IPS-20b (cell line): ENCODE results near the gene IP6K3.

ENCODE experiments used
- H3K27ac ChIP-seq: one replicate; pipeline ENCODE4 v1.5.1; 2013; ENCODE audit warnings: low read length
- H3K27me3 ChIP-seq: 2 replicates; pipeline ENCODE4 v1.6.1; 2013; ENCODE audit warnings: mild to moderate bottlenecking, low read length, inconsistent platforms; ENCODE audit not compliant: insufficient read depth
- H3K36me3 ChIP-seq: 2 replicates; pipeline ENCODE4 v1.6.1; 2013; ENCODE audit warnings: low read depth, mild to moderate bottlenecking, inconsistent platforms, low read length, moderate library complexity; ENCODE audit not compliant: insufficient read depth
- H3K4me1 ChIP-seq: 2 replicates; pipeline ENCODE4 v1.6.1; 2013; ENCODE audit warnings: mild to moderate bottlenecking, control low read depth, inconsistent platforms, low read length, moderate library complexity; ENCODE audit not compliant: insufficient read depth
- H3K4me3 ChIP-seq: 2 replicates; pipeline ENCODE4 v1.5.1; 2013; ENCODE audit warnings: mild to moderate bottlenecking, low read length, inconsistent platforms
- H3K9ac ChIP-seq: 2 replicates; pipeline ENCODE4 v1.6.1; 2013; ENCODE audit warnings: low read depth, mild to moderate bottlenecking, inconsistent platforms, low read length, moderate library complexity
- H3K9me3 ChIP-seq: 2 replicates; pipeline ENCODE4 v1.6.1; 2013; ENCODE audit warnings: mild to moderate bottlenecking, low read depth, low read length, inconsistent platforms; ENCODE audit not compliant: insufficient read depth

Gene IP6K3

GRCh38 chr6:33746651-33747100, at the start of gene IP6K3:
Gene IP6K3, minus strand, starts transcription at chr6:33746905. Its CDS starts 11,429 bp downstream, at chr6:33735476.
- Histone ChIP-seq H3K4me1 (peaks cover 28% of the 10 kb centered on the region), H3K36me3 (no peaks in the 10 kb centered on the region), H3K9me3 (no peaks in the 10 kb centered on the region), H3K9ac (no peak within 1 kb of the TSS; the same call in 1 of the 2 replicates), H3K4me3 (0 out of 2 replicates have a peak within 1 kb of the TSS, but pooled peaks have one; percentile 14), H3K27ac (no peak within 1 kb of the TSS), H3K27me3 (no peaks in the 10 kb centered on the region)

GRCh38 chr6:33794910-33795623, 48.4 kb upstream of the IP6K3 start:
- H3K9ac ChIP-seq: peak overlapping the region; percentile 32; the same call in 1 of the 2 replicates
- H3K27me3 ChIP-seq: no peaks in the 10 kb centered on the region
- H3K4me3 ChIP-seq: no peak overlapping the region
- H3K36me3 ChIP-seq: no peaks in the 10 kb centered on the region
- no peaks in the 10 kb centered on the region for H3K9me3 ChIP-seq
- H3K4me1 ChIP-seq: peaks cover 38% of the 10 kb centered on the region
- H3K27ac ChIP-seq: no peak overlapping the region

- H3K36me3 ChIP-seq: no peaks in the 10 kb centered on the region
- H3K4me3 ChIP-seq: no peak overlapping the region
- H3K9me3 ChIP-seq: no peaks in the 10 kb centered on the region
- peaks cover 47% of the 10 kb centered on the region for H3K4me1 ChIP-seq
- H3K27ac ChIP-seq: no peak overlapping the region
- H3K27me3 ChIP-seq: no peaks in the 10 kb centered on the region
- H3K9ac ChIP-seq: no peak overlapping the region
Observed at GRCh38 chr6:33792981-33793380, 46.3 kb upstream of the IP6K3 start.

GRCh38 chr6:33791620-33792019, 44.9 kb upstream of the IP6K3 start:
- Histone ChIP-seq H3K9me3 (no peaks in the 10 kb centered on the region), H3K27ac (peak overlapping the region; percentile 11), H3K4me3 (no peak overlapping the region; the same call in 1 of the 2 replicates), H3K27me3 (no peaks in the 10 kb centered on the region), H3K36me3 (peaks cover under 1% of the 10 kb centered on the region; the same call in 1 of the 2 replicates), H3K4me1 (peaks cover 52% of the 10 kb centered on the region), H3K9ac (peak overlapping the region; percentile 16; the same call in 1 of the 2 replicates)

GRCh38 chr6:33790910-33791309, 44.2 kb upstream of the IP6K3 start:
- peaks cover 8% of the 10 kb centered on the region; the same call in 1 of the 2 replicates for H3K36me3 ChIP-seq
- no peak overlapping the region; the same call in 1 of the 2 replicates for H3K4me3 ChIP-seq
- H3K27me3 ChIP-seq: no peaks in the 10 kb centered on the region
- H3K9me3 ChIP-seq: no peaks in the 10 kb centered on the region
- peak overlapping the region; percentile 16; the same call in 1 of the 2 replicates for H3K9ac ChIP-seq
- H3K27ac ChIP-seq: peak overlapping the region; percentile 11
- H3K4me1 ChIP-seq: peaks cover 59% of the 10 kb centered on the region

GRCh38 chr6:33790379-33790778, 43.7 kb upstream of the IP6K3 start:
- Histone ChIP-seq H3K27ac (no peak overlapping the region), H3K36me3 (peaks cover 9% of the 10 kb centered on the region; the same call in 1 of the 2 replicates), H3K9me3 (no peaks in the 10 kb centered on the region), H3K4me1 (peaks cover 64% of the 10 kb centered on the region), H3K9ac (peak overlapping the region; percentile 52; the same call in 1 of the 2 replicates), H3K4me3 (no peak overlapping the region), H3K27me3 (no peaks in the 10 kb centered on the region)

- Histone ChIP-seq H3K4me3 (peak overlapping the region; percentile 75), H3K9ac (peak overlapping the region; percentile 52; the same call in 1 of the 2 replicates)
Observed at GRCh38 chr6:33789550-33789895, 42.8 kb upstream of the IP6K3 start.

GRCh38 chr6:33788694-33789549, 42.2 kb upstream of the IP6K3 start, which contains the start of gene LEMD2:
Gene LEMD2, minus strand, starts transcription at chr6:33789130. Its CDS starts 14 bp downstream, at chr6:33789116.
- Histone ChIP-seq H3K36me3 (peaks cover 21% of the 10 kb centered on the region), H3K9ac (peak within 1 kb of the TSS; percentile 68; the same call in 1 of the 2 replicates), H3K4me1 (peaks cover 62% of the 10 kb centered on the region), H3K9me3 (no peaks in the 10 kb centered on the region), H3K4me3 (peak within 1 kb of the TSS; percentile 75), H3K27ac (peak within 1 kb of the TSS; percentile 84), H3K27me3 (no peaks in the 10 kb centered on the region)

More at GRCh38 chr6:33789550-33789895, 42.8 kb upstream of the IP6K3 start:
- Histone ChIP-seq H3K27ac (peak overlapping the region; percentile 84), H3K27me3 (no peaks in the 10 kb centered on the region), H3K9me3 (no peaks in the 10 kb centered on the region), H3K4me1 (peaks cover 63% of the 10 kb centered on the region), H3K36me3 (peaks cover 17% of the 10 kb centered on the region)

- peak overlapping the region; percentile 25 for H3K27ac ChIP-seq
- H3K9ac ChIP-seq: peak overlapping the region; percentile 68; the same call in 1 of the 2 replicates
- H3K9me3 ChIP-seq: no peaks in the 10 kb centered on the region
- peaks cover 29% of the 10 kb centered on the region for H3K36me3 ChIP-seq
- no peaks in the 10 kb centered on the region for H3K27me3 ChIP-seq
- H3K4me1 ChIP-seq: peaks cover 61% of the 10 kb centered on the region
- peak overlapping the region; percentile 75 for H3K4me3 ChIP-seq
Observed at GRCh38 chr6:33787954-33788693, 41.4 kb upstream of the IP6K3 start.

GRCh38 chr6:33787346-33787953, 40.7 kb upstream of the IP6K3 start:
- H3K4me1 ChIP-seq: peaks cover 59% of the 10 kb centered on the region

More at GRCh38 chr6:33787346-33787953, 40.7 kb upstream of the IP6K3 start:
- Histone ChIP-seq H3K27ac (peak overlapping the region; percentile 18), H3K9ac (peak overlapping the region; percentile 68; the same call in 1 of the 2 replicates), H3K27me3 (no peaks in the 10 kb centered on the region), H3K36me3 (peaks cover 36% of the 10 kb centered on the region), H3K9me3 (no peaks in the 10 kb centered on the region), H3K4me3 (peak overlapping the region; percentile 75)
